DOHH2 (cell line): ENCODE results near the gene SDHAF1.

Experiments
- H3F3A ChIP-seq: fragments of 200-600 bp; sonication (generic), shearing (Covaris generic); 2 replicates; pipeline ENCODE4 v1.6.0; 2016; ENCODE audit warnings: antibody characterized with exemption, mild to moderate bottlenecking; ENCODE audit not compliant: control insufficient read depth, insufficient read depth
- H3K27ac ChIP-seq: fragments of 200-600 bp; sonication (generic); 2 replicates; pipeline ENCODE4 v1.5.1; 2014; ENCODE audit warnings: low read depth, mild to moderate bottlenecking, low read length, moderate library complexity
- H3K27me3 ChIP-seq: fragments of 200-600 bp; sonication (generic); 2 replicates; pipeline ENCODE4 v1.6.1; 2014; ENCODE audit warnings: mild to moderate bottlenecking, low read length, mixed read lengths; ENCODE audit not compliant: control insufficient read depth
- H3K36me3 ChIP-seq: fragments of 200-600 bp; sonication (generic); 2 replicates; pipeline ENCODE4 v1.6.1; 2014; ENCODE audit warnings: mild to moderate bottlenecking, low read length, moderate library complexity, mixed read lengths; ENCODE audit not compliant: control insufficient read depth
- H3K4me1 ChIP-seq: fragments of 200-600 bp; sonication (generic); 2 replicates; pipeline ENCODE4 v1.6.1; 2014; ENCODE audit warnings: mild to moderate bottlenecking, low read length, mixed read lengths; ENCODE audit not compliant: control insufficient read depth
- H3K4me2 ChIP-seq: fragments of 200-600 bp; sonication (generic); 2 replicates; pipeline ENCODE4 v1.6.0; 2014; ENCODE audit warnings: mild to moderate bottlenecking, low read length, moderate library complexity
- H3K4me3 ChIP-seq: fragments of 200-600 bp; sonication (generic); 2 replicates; pipeline ENCODE4 v1.5.1; 2014; ENCODE audit warnings: mild to moderate bottlenecking, low read length, mixed read lengths
- H3K79me2 ChIP-seq: fragments of 200-600 bp; sonication (generic); 2 replicates; pipeline ENCODE4 v1.6.1; 2014; ENCODE audit warnings: mild to moderate bottlenecking, low read length, mixed read lengths; ENCODE audit not compliant: control insufficient read depth
- H3K9me2 ChIP-seq: fragments of 200-600 bp; sonication (generic); replicated peaks from 2 replicates; pipeline ENCODE4 v1.6.1; 2014; ENCODE audit warnings: mild to moderate bottlenecking, low read length, mixed read lengths; ENCODE audit not compliant: control insufficient read depth
- H3K9me3 ChIP-seq: fragments of 200-600 bp; sonication (generic); 2 replicates; pipeline ENCODE4 v1.6.1; 2014; ENCODE audit warnings: antibody characterized with exemption, low read length, mixed read lengths; ENCODE audit not compliant: control insufficient read depth, insufficient read depth
- H4K20me1 ChIP-seq: fragments of 200-600 bp; sonication (generic); 2 replicates; pipeline ENCODE4 v1.6.0; 2014; ENCODE audit warnings: low read depth, mild to moderate bottlenecking, antibody characterized with exemption, low read length, moderate library complexity; ENCODE audit not compliant: control insufficient read depth, insufficient read depth
- CTCF ChIP-seq: fragments of 200-600 bp; sonication (generic); IDR thresholded peaks from one replicate; pipeline ENCODE4 v1.5.1; 2014; ENCODE audit warnings: antibody characterized with exemption, mild to moderate bottlenecking, low read depth, low read length; ENCODE audit not compliant: poor library complexity, severe bottlenecking
- EZH2phosphoT487 ChIP-seq: fragments of 200-600 bp; sonication (generic); IDR thresholded peaks from 2 replicates; pipeline ENCODE4 v1.6.1; 2017; ENCODE audit warnings: borderline replicate concordance, mild to moderate bottlenecking, antibody characterized with exemption, low read length, moderate library complexity, mixed read lengths

Gene SDHAF1

GRCh38 chr19:36019061-36019670, 24.2 kb downstream of the SDHAF1 start:
- H3K9me2 ChIP-seq, result no peaks in the 10 kb centered on the region
- H3F3A ChIP-seq, result no peaks in the 10 kb centered on the region
- no peak overlapping the region for H3K27ac ChIP-seq
- H3K36me3 ChIP-seq, result peaks cover 23% of the 10 kb centered on the region
- no peak overlapping the region for H3K4me3 ChIP-seq
- H3K4me2 ChIP-seq, result no peak overlapping the region
- no peak for TF ChIP-seq EZH2phosphoT487
- TF ChIP-seq CTCF, result no peak
- peaks cover 18% of the 10 kb centered on the region for H3K79me2 ChIP-seq
- no peaks in the 10 kb centered on the region for H3K27me3 ChIP-seq
- H3K9me3 ChIP-seq, result no peaks in the 10 kb centered on the region
- no peaks in the 10 kb centered on the region for H4K20me1 ChIP-seq
- peaks cover 13% of the 10 kb centered on the region for H3K4me1 ChIP-seq

GRCh38 chr19:36023432-36023831, 28.4 kb downstream of the SDHAF1 start:
- no peak overlapping the region for H3K4me3 ChIP-seq
- H3K4me1 ChIP-seq, result no peaks in the 10 kb centered on the region
- TF ChIP-seq EZH2phosphoT487 (no peak), CTCF (no peak)
- no peaks in the 10 kb centered on the region for H4K20me1 ChIP-seq
- H3K9me3 ChIP-seq, result no peaks in the 10 kb centered on the region
- H3F3A ChIP-seq, result no peaks in the 10 kb centered on the region
- no peaks in the 10 kb centered on the region for H3K27me3 ChIP-seq
- H3K4me2 ChIP-seq, result no peak overlapping the region
- no peaks in the 10 kb centered on the region for H3K79me2 ChIP-seq
- peaks cover 18% of the 10 kb centered on the region for H3K36me3 ChIP-seq
- no peaks in the 10 kb centered on the region for H3K9me2 ChIP-seq
- H3K27ac ChIP-seq, result no peak overlapping the region

GRCh38 chr19:36025541-36025940, 30.6 kb downstream of the SDHAF1 start:
- Histone ChIP-seq H3K27me3 (no peaks in the 10 kb centered on the region), H3K9me2 (no peaks in the 10 kb centered on the region), H3K36me3 (peaks cover 15% of the 10 kb centered on the region), H3K9me3 (no peaks in the 10 kb centered on the region), H3K27ac (no peak overlapping the region), H3K4me1 (no peaks in the 10 kb centered on the region), H3K4me3 (no peak overlapping the region), H3F3A (no peaks in the 10 kb centered on the region), H3K4me2 (no peak overlapping the region), H4K20me1 (no peaks in the 10 kb centered on the region), H3K79me2 (no peaks in the 10 kb centered on the region)
- TF ChIP-seq CTCF (no peak), EZH2phosphoT487 (no peak)
